Measurements from ENCODE around the gene COLGALT1. TPM values are rescaled to one million over a fixed set of nuclear protein-coding genes. Genes with fewer than 3 reads are reported as not detected.

Gene COLGALT1
- polyA plus RNA-seq, 1 of the 3 experiments (the other 2 are of a cell fraction) = 83.8 TPM

DNA sequence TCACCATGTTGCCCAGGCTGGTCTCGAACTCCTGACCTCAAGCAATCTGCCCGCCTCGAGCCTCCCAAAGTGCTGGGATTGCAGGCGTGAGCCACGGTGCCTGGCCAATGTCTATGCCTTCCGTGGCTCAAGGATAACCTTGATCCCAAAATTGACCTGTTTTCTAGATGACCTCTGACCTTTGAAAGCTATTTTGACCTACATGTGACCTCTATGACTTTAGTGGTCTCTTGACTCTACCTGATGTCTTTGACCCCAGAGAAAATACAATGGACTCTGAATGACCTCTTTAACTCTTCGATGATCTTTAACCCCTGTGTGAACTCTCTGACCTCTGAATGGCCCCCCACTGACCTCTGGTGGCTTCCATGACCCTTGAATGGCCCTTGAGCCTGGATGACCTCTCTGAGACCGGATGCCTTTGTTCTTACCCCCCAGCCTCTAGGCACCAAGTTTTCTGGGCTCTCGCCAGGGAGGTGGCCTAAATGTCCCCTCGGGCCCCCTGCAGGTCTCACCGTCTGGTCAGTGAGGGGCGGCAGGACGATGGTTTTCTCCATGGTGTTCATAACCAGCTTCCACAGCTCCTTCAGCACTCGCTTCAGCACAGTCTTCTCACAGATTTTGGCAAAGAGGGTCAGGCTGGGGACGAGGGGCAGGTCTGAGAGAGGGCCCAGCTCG is 69.0 kb downstream of the COLGALT1 start:
- Histone ChIP-seq H4K20me1 (ENCODE audit: insufficient read depth) (no peaks in the 10 kb centered on the region), H3K36me3 (replicated peaks in 1 of 2; ENCODE audit: control insufficient read depth in 1 of 2, insufficient read depth in 2 of 2, low read length in 1 of 2) (no peaks in the 10 kb centered on the region), H3K79me2 (ENCODE audit: insufficient read depth) (no peaks in the 10 kb centered on the region), H3F3A (replicated peaks; ENCODE audit: insufficient read depth) (no peaks in the 10 kb centered on the region), H3K9me2 (no peaks in the 10 kb centered on the region), H2AFZ (ENCODE audit: low read depth) (no peak overlapping the region), H3K4me1 (ENCODE audit: control insufficient read depth in 1 of 2, insufficient read depth in 2 of 2, low read depth in 1 of 2, low read length in 1 of 2) (no peaks in the 10 kb centered on the region), H3K27me3 (ENCODE audit: insufficient read depth) (no peaks in the 10 kb centered on the region), H3K9ac (no peak overlapping the region), H3K4me3 (ENCODE audit: low read depth in 2 of 2, low read length in 1 of 2) (no peak overlapping the region), H3K4me2 (no peak overlapping the region), H3K9me3 (no peaks in the 10 kb centered on the region), H3K27ac (ENCODE audit: low read depth in 2 of 2, low read length in 1 of 2) (no peak overlapping the region)
- ChIA-PET CTCF (interaction anchor here (2.0 kb wide), 1 partner anchor 19 kb away, joined by 5 read pairs; no protein-coding TSS in a partner anchor), POLR2A (no interaction called here)
- TF ChIP-seq MEF2A (IDR thresholded peaks at IDR 0.05; ENCODE audit: borderline replicate concordance, low read depth) (no peak), TEAD4 (IDR thresholded peaks at IDR 0.05; ENCODE audit: borderline replicate concordance, insufficient read depth) (no peak), MXI1 (IDR thresholded peaks at IDR 0.05; ENCODE audit: low read depth, low read length) (no peak), YY1 (IDR thresholded peaks at IDR 0.05; ENCODE audit: low read depth) (no peak), GABPA (IDR thresholded peaks at IDR 0.05; ENCODE audit: low read depth) (no peak), ZBTB33 (IDR thresholded peaks at IDR 0.05; ENCODE audit: borderline replicate concordance, low read depth) (no peak), GATA2 (CRISPR knock-in tag; IDR thresholded peaks at IDR 0.05) (no peak), EP300 (IDR thresholded peaks at IDR 0.05; ENCODE audit: borderline replicate concordance in 1 of 2, low read depth in 1 of 2, low read length in 1 of 2) (no peak), REST (IDR thresholded peaks at IDR 0.05; ENCODE audit: low read depth, low read length) (no peak), USF2 (IDR thresholded peaks at IDR 0.05; ENCODE audit: borderline replicate concordance, low read depth, low read length) (no peak), TAF1 (IDR thresholded peaks at IDR 0.05; ENCODE audit: borderline replicate concordance, low read depth, low read length) (no peak), NRF1 (IDR thresholded peaks at IDR 0.05; ENCODE audit: low read depth, low read length) (no peak), FOXM1 (IDR thresholded peaks at IDR 0.05; ENCODE audit: low read depth) (no peak), SIN3A (IDR thresholded peaks at IDR 0.05; ENCODE audit: borderline replicate concordance, low read depth, low read length) (no peak), SMC3 (IDR thresholded peaks at IDR 0.05; ENCODE audit: low read depth, low read length) (no peak), JUND (IDR thresholded peaks at IDR 0.05) (no peak), EZH2phosphoT487 (IDR thresholded peaks at IDR 0.05; ENCODE audit: borderline replicate concordance, low read depth) (no peak), RFX5 (IDR thresholded peaks at IDR 0.05; ENCODE audit: low read length) (no peak)
- TF ChIP-seq, protein P1, sequence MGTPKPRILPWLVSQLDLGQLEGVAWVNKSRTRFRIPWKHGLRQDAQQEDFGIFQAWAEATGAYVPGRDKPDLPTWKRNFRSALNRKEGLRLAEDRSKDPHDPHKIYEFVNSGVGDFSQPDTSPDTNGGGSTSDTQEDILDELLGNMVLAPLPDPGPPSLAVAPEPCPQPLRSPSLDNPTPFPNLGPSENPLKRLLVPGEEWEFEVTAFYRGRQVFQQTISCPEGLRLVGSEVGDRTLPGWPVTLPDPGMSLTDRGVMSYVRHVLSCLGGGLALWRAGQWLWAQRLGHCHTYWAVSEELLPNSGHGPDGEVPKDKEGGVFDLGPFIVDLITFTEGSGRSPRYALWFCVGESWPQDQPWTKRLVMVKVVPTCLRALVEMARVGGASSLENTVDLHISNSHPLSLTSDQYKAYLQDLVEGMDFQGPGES (IDR thresholded peaks at IDR 0.05; ENCODE audit: low read depth, low read length) = no peak
- TF ChIP-seq, protein P2, sequence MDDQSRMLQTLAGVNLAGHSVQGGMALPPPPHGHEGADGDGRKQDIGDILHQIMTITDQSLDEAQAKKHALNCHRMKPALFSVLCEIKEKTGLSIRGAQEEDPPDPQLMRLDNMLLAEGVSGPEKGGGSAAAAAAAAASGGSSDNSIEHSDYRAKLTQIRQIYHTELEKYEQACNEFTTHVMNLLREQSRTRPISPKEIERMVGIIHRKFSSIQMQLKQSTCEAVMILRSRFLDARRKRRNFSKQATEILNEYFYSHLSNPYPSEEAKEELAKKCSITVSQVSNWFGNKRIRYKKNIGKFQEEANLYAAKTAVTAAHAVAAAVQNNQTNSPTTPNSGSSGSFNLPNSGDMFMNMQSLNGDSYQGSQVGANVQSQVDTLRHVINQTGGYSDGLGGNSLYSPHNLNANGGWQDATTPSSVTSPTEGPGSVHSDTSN (IDR thresholded peaks at IDR 0.05) = no peak
- no peak for DNase-seq
- WGBS (ENCODE audit: low lambda C conversion rate) = 83% methylated on average over 15 of the region's 16 CpGs

All from SK-N-SH (cell line).